ENCODE results near the gene OAF.

- TF ChIP-seq POLR2A (IDR thresholded peaks at IDR 0.05) (no peak), CTCF (IDR thresholded peaks at IDR 0.05) (no peak), POLR2AphosphoS5 (IDR thresholded peaks at IDR 0.05; ENCODE audit: insufficient read depth in 1 of 2, low read depth in 1 of 2) (no peak)
These were observed 3.7 kb downstream of the OAF start for GRCh38 chr11:120214581-120214980.
